ENCODE measurements around the gene ZNF479.

DNA sequence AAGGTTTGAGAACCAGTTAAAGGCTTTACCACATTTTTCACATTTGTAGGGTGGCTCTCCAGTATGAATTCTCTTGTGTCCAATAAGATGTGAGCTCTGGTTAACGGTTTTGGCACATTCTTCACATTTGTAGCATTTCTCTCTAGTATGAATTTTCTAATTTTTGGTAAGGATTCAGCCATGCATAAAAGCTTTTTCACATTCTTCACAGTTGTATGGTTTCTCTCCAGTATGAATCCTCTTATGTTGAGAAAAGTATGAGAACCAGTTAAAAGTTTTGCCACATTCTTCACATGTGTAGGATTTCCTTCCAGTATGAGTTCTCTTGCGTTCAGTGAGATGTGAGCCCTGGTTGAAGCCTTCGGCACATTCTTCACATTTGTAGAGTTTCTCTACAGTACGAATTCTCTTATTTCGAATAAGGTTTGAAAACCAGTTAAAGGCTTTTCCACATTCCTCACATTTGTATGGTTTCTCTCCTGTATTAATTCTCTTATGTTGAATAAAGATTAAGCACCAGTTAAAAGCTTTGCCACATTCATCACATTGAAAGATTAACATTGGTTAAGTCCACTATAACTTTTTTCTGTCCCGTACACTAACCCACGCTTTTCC is 33.2 kb upstream of the ZNF479 start:
- TF ChIP-seq, protein P1, sequence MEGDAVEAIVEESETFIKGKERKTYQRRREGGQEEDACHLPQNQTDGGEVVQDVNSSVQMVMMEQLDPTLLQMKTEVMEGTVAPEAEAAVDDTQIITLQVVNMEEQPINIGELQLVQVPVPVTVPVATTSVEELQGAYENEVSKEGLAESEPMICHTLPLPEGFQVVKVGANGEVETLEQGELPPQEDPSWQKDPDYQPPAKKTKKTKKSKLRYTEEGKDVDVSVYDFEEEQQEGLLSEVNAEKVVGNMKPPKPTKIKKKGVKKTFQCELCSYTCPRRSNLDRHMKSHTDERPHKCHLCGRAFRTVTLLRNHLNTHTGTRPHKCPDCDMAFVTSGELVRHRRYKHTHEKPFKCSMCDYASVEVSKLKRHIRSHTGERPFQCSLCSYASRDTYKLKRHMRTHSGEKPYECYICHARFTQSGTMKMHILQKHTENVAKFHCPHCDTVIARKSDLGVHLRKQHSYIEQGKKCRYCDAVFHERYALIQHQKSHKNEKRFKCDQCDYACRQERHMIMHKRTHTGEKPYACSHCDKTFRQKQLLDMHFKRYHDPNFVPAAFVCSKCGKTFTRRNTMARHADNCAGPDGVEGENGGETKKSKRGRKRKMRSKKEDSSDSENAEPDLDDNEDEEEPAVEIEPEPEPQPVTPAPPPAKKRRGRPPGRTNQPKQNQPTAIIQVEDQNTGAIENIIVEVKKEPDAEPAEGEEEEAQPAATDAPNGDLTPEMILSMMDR (IDR thresholded peaks at IDR 0.05; ENCODE audit: insufficient read depth, low read length) = no peak
- TF ChIP-seq, protein P2, sequence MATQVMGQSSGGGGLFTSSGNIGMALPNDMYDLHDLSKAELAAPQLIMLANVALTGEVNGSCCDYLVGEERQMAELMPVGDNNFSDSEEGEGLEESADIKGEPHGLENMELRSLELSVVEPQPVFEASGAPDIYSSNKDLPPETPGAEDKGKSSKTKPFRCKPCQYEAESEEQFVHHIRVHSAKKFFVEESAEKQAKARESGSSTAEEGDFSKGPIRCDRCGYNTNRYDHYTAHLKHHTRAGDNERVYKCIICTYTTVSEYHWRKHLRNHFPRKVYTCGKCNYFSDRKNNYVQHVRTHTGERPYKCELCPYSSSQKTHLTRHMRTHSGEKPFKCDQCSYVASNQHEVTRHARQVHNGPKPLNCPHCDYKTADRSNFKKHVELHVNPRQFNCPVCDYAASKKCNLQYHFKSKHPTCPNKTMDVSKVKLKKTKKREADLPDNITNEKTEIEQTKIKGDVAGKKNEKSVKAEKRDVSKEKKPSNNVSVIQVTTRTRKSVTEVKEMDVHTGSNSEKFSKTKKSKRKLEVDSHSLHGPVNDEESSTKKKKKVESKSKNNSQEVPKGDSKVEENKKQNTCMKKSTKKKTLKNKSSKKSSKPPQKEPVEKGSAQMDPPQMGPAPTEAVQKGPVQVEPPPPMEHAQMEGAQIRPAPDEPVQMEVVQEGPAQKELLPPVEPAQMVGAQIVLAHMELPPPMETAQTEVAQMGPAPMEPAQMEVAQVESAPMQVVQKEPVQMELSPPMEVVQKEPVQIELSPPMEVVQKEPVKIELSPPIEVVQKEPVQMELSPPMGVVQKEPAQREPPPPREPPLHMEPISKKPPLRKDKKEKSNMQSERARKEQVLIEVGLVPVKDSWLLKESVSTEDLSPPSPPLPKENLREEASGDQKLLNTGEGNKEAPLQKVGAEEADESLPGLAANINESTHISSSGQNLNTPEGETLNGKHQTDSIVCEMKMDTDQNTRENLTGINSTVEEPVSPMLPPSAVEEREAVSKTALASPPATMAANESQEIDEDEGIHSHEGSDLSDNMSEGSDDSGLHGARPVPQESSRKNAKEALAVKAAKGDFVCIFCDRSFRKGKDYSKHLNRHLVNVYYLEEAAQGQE (IDR thresholded peaks at IDR 0.05; ENCODE audit: insufficient replicate concordance, low read depth) = no peak
- no peak for TF ChIP-seq POLR2AphosphoS5 (IDR thresholded peaks at IDR 0.05; ENCODE audit: low read depth)
- TF ChIP-seq SPI1 (IDR thresholded peaks at IDR 0.05; ENCODE audit: borderline replicate concordance, low read depth) = no peak

Data from HL-60 (cell line).